Karpas-422 (cell line): Measurements from ENCODE around the gene SLC25A21. TPM values are rescaled to one million over a fixed set of nuclear protein-coding genes. Genes with fewer than 3 reads are reported as not detected.

Experiments
- DNase-seq: peaks from one replicate; pipeline ENCODE4 v3.0.0-alpha.2; 2015
- H2AFZ ChIP-seq: fragments of 200-600 bp; sonication (generic); 2 replicates; pipeline ENCODE4 v1.6.1; 2014; ENCODE audit warnings: antibody characterized with exemption, low read length, mixed read lengths
- H3K27ac ChIP-seq: fragments of 200-600 bp; sonication (generic); 2 replicates; pipeline ENCODE4 v1.5.1; 2014; ENCODE audit warnings: mild to moderate bottlenecking, low read length, moderate library complexity
- H3K27me3 ChIP-seq: fragments of 200-600 bp; sonication (generic); 2 replicates; pipeline ENCODE4 v1.6.1; 2014; ENCODE audit warnings: low read length, mixed read lengths
- H3K36me3 ChIP-seq: fragments of 200-600 bp; sonication (generic); 2 replicates; pipeline ENCODE4 v1.6.1; 2014; ENCODE audit warnings: low read length, mixed read lengths; ENCODE audit not compliant: insufficient read depth
- H3K4me1 ChIP-seq: fragments of 200-600 bp; sonication (generic); 2 replicates; pipeline ENCODE4 v1.6.1; 2014; ENCODE audit warnings: mild to moderate bottlenecking, low read length, mixed read lengths
- H3K4me2 ChIP-seq: fragments of 200-600 bp; sonication (generic); 2 replicates; pipeline ENCODE4 v1.6.1; 2014; ENCODE audit warnings: low read length, low read depth, mild to moderate bottlenecking; ENCODE audit not compliant: poor library complexity, severe bottlenecking
- H3K4me3 ChIP-seq: fragments of 200-600 bp; sonication (generic); 2 replicates; pipeline ENCODE4 v1.5.1; 2014; ENCODE audit warnings: mild to moderate bottlenecking, antibody characterized with exemption, low read length, mixed read lengths
- H3K79me2 ChIP-seq: fragments of 200-600 bp; sonication (generic); 2 replicates; pipeline ENCODE4 v1.6.1; 2014; ENCODE audit warnings: mild to moderate bottlenecking, low read length, mixed read lengths
- H3K9ac ChIP-seq: fragments of 200-600 bp; sonication (generic); 2 replicates; pipeline ENCODE4 v1.6.0; 2014; ENCODE audit warnings: low read length
- H3K9me2 ChIP-seq: fragments of 200-600 bp; sonication (generic), shearing (Covaris generic); replicated peaks from 2 replicates; pipeline ENCODE4 v1.6.0; 2014; ENCODE audit warnings: mild to moderate bottlenecking, low read length, moderate library complexity; ENCODE audit not compliant: insufficient read depth
- H3K9me3 ChIP-seq: fragments of 300-700, 200-600 bp; sonication (generic); 2 replicates; pipeline ENCODE4 v1.6.1; 2014; ENCODE audit warnings: low read length, mixed read lengths
- H4K20me1 ChIP-seq: fragments of 200-600 bp; sonication (generic); 2 replicates; pipeline ENCODE4 v1.6.1; 2014; ENCODE audit warnings: mild to moderate bottlenecking, antibody characterized with exemption, low read length, low read depth; ENCODE audit not compliant: insufficient read depth
- total RNA-seq: library from RNA; depleted of rRNA; stranded (reverse); fragments of >200 nt; shearing (Covaris generic); gene quantifications from 2 replicates; pipeline ENCODE4 v1.2.3, GENCODE V29; 2014; ENCODE audit warnings: low replicate concordance

SLC25A21 gene
- total RNA-seq, 1 experiment from 2014 or later: 1.5 TPM

GRCh38 chr14:36720657-36721056, 451.7 kb downstream of the SLC25A21 start:
- no peaks in the 10 kb centered on the region for H3K79me2 ChIP-seq
- H3K4me2 ChIP-seq: no peak overlapping the region
- no peaks in the 10 kb centered on the region for H4K20me1 ChIP-seq
- no peak overlapping the region for H3K27ac ChIP-seq
- peak overlapping the region; percentile 21 for H2AFZ ChIP-seq
- no peak overlapping the region for H3K4me3 ChIP-seq
- H3K9me3 ChIP-seq: no peaks in the 10 kb centered on the region
- no peak for DNase-seq
- peaks cover 20% of the 10 kb centered on the region for H3K4me1 ChIP-seq
- H3K9me2 ChIP-seq: no peaks in the 10 kb centered on the region; the same call in 1 of the 2 replicates
- peaks cover 5% of the 10 kb centered on the region; the same call in 1 of the 2 replicates for H3K27me3 ChIP-seq
- no peaks in the 10 kb centered on the region for H3K36me3 ChIP-seq
- H3K9ac ChIP-seq: no peak overlapping the region

DNA sequence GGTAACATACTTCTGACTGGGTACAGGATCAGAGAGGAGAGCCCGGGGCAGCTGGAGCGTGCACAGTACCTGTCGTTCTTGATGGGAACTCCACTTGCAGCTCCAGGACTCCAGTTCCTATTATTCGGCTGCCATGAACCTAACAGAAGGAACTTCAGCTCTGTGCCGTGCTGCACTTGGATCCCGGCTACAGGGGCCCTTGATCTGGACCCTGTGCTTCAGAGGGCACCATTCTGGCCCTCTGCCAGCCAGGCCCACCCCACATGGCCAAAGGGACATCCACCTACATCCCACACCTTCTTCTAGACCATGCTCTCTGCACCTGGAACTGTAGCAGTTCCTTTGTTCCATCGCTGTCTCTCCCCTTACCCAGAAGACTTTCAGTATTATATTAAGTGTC, 452.6 kb downstream of the SLC25A21 start:
- Histone ChIP-seq H3K9me2 (no peaks in the 10 kb centered on the region; the same call in 1 of the 2 replicates), H3K36me3 (no peaks in the 10 kb centered on the region), H3K9me3 (no peaks in the 10 kb centered on the region), H3K4me2 (no peak overlapping the region), H3K4me1 (peaks cover 20% of the 10 kb centered on the region), H4K20me1 (no peaks in the 10 kb centered on the region), H3K79me2 (no peaks in the 10 kb centered on the region), H3K27me3 (peaks cover 5% of the 10 kb centered on the region; the same call in 1 of the 2 replicates), H2AFZ (peak overlapping the region; percentile 21; the same call in 1 of the 2 replicates), H3K9ac (no peak overlapping the region), H3K27ac (no peak overlapping the region), H3K4me3 (no peak overlapping the region)
- DNase-seq: no peak

DNA sequence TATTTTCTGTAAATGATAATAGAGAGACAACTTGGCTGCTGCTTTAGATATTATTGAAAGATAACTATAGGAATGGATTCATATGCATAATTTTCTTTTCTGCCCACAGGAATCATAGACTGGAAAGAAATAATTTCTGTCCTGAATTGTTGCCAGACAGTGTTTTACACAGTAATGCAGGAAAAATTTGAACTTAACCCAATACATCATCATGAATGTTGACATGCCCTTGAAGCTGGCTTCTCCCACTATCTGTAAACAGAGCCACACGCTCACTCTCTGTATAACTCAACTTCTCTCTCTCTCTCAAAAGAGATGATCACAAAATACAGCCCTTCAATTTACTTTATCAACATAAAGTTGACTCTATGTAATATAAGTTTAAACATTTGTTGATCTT, 454.2 kb downstream of the SLC25A21 start:
- Histone ChIP-seq H3K27me3 (peaks cover 5% of the 10 kb centered on the region; the same call in 1 of the 2 replicates), H3K27ac (no peak overlapping the region), H3K9me2 (no peaks in the 10 kb centered on the region; the same call in 1 of the 2 replicates), H2AFZ (no peak overlapping the region), H3K4me3 (no peak overlapping the region), H4K20me1 (no peaks in the 10 kb centered on the region), H3K36me3 (no peaks in the 10 kb centered on the region), H3K4me2 (no peak overlapping the region), H3K9me3 (no peaks in the 10 kb centered on the region), H3K79me2 (no peaks in the 10 kb centered on the region), H3K9ac (no peak overlapping the region), H3K4me1 (peaks cover 21% of the 10 kb centered on the region)
- DNase-seq: no peak

DNA sequence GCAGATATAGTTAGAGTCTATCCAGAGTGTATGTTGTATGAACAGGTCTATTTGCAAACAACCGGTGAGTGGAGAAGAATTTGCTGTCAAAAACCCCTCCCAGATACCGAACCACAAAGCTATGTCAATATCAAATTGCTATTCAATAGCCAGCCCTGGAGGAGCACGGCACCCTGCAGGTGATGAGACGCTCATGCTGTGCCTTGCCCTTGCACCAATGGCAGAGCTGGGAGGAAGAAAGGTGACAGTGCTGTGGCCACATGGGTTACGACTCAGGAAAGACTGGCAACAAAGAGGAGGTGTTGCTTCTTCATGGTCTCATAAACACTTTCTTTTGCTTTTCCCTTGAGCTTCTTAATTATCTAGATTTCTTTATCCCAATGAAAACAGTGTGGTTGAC, 455.0 kb downstream of the SLC25A21 start:
- Histone ChIP-seq H3K27ac (no peak overlapping the region), H3K79me2 (no peaks in the 10 kb centered on the region), H4K20me1 (no peaks in the 10 kb centered on the region), H3K36me3 (no peaks in the 10 kb centered on the region), H3K9me2 (no peaks in the 10 kb centered on the region; the same call in 1 of the 2 replicates), H2AFZ (no peak overlapping the region), H3K27me3 (peaks cover 5% of the 10 kb centered on the region; the same call in 1 of the 2 replicates), H3K9me3 (no peaks in the 10 kb centered on the region), H3K4me2 (no peak overlapping the region), H3K4me1 (peaks cover 30% of the 10 kb centered on the region), H3K9ac (no peak overlapping the region), H3K4me3 (no peak overlapping the region)
- DNase-seq: no peak

DNA sequence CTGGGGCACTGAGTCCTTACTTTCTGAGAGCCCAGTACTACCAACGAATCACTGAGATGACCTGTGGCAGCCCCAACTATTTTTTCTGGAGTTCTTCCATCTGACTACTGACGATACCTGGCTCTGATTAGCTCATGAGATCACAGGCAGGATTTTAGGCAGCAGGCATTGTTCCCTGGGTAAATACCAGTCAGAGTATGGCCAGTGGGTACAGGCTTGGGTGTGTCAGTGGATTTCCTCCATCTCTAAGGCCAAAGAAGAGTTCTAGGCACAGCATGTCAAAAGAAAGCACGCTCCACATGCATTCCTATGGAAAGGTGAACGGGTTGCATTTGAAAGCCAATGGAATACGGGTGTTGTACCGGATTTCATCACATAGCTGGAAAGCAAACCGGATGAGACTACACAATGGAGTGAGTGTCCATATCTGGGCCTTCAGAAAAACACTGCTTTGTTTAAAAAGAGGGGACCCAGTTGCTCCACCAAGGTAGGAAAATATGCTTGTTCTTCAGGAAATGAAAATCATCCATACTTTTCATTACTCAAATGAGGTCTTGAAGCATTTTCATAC, 455.7 kb downstream of the SLC25A21 start:
- peaks cover 35% of the 10 kb centered on the region for H3K4me1 ChIP-seq
- H3K9me3 ChIP-seq: no peaks in the 10 kb centered on the region
- no peak for DNase-seq
- H3K9me2 ChIP-seq: no peaks in the 10 kb centered on the region; the same call in 1 of the 2 replicates
- H3K9ac ChIP-seq: no peak overlapping the region
- no peak overlapping the region for H3K4me3 ChIP-seq
- no peaks in the 10 kb centered on the region for H3K79me2 ChIP-seq
- H4K20me1 ChIP-seq: no peaks in the 10 kb centered on the region
- peak overlapping the region; percentile 33; the same call in 1 of the 2 replicates for H2AFZ ChIP-seq
- no peak overlapping the region for H3K27ac ChIP-seq
- no peaks in the 10 kb centered on the region for H3K36me3 ChIP-seq
- H3K27me3 ChIP-seq: peaks cover 5% of the 10 kb centered on the region; the same call in 1 of the 2 replicates
- no peak overlapping the region for H3K4me2 ChIP-seq

DNA sequence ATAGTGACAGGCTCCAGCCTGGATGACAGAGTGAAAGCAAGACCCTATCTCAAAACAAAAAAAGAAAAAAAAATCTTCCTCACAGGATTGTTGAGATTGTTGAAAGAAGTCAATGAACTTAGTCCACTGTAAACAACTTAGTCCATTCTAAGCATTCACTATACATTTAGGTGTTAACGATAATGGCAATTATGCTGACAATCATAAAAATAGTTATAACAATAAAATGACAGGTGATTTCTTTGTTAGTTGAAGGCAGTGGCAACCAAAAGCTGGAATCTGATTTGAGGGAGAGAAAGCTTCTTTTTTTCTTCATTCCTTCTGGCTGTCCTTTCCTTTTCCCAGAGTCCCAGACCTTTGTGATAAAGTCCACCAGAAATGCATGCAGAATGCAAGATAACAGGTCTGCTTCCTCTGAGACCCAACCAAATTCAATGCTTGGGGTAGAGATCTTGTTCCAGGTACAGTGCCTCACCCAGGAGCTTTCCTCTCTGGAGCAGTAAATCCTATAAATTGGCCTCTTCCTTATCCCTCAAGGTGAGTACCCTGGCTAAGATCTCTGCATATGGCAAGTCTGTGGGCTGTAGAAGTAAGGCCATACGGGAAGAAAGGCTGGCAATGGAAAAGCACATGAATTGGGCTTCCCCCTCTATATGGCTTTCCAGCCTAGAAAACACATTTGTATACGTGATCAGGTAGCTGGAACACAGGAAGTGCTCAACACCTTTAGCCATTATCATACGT, 458.3 kb downstream of the SLC25A21 start:
- no peak overlapping the region for H3K27ac ChIP-seq
- no peaks in the 10 kb centered on the region; the same call in 1 of the 2 replicates for H3K9me2 ChIP-seq
- no peak overlapping the region for H3K9ac ChIP-seq
- H3K4me1 ChIP-seq: peaks cover 23% of the 10 kb centered on the region
- no peaks in the 10 kb centered on the region for H3K27me3 ChIP-seq
- no peak overlapping the region for H3K4me3 ChIP-seq
- no peaks in the 10 kb centered on the region for H3K9me3 ChIP-seq
- H3K36me3 ChIP-seq: no peaks in the 10 kb centered on the region
- DNase-seq: no peak
- no peaks in the 10 kb centered on the region for H3K79me2 ChIP-seq
- H4K20me1 ChIP-seq: no peaks in the 10 kb centered on the region
- peak overlapping the region; percentile 42; the same call in 1 of the 2 replicates for H2AFZ ChIP-seq
- no peak overlapping the region for H3K4me2 ChIP-seq

DNA sequence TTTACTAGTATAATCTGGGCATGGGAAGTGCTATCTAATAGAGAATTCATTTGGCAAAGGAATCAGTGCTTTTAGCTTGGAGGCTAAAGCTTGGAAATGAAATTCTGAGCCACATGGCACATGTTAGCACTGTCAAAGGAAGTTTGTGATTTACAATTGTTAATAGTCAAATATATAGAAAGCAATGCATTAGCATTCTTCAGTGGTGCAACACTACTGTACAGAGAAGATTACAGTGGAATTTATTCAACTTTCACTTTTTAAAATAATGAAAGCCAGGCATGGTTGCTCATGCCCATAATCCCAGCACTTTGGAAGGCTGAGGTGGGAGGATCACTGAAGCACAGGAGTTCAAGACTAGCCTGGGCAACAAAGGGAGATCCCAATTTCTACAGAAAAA, 464.8 kb downstream of the SLC25A21 start:
- no peak overlapping the region for H3K4me3 ChIP-seq
- peaks cover 30% of the 10 kb centered on the region for H3K4me1 ChIP-seq
- peak overlapping the region; percentile 24; the same call in 1 of the 2 replicates for H2AFZ ChIP-seq
- no peaks in the 10 kb centered on the region for H3K36me3 ChIP-seq
- H3K9ac ChIP-seq: no peak overlapping the region
- no peaks in the 10 kb centered on the region for H3K79me2 ChIP-seq
- H3K27ac ChIP-seq: no peak overlapping the region
- H3K9me2 ChIP-seq: no peaks in the 10 kb centered on the region
- DNase-seq: no peak
- no peaks in the 10 kb centered on the region for H3K27me3 ChIP-seq
- no peak overlapping the region for H3K4me2 ChIP-seq
- no peaks in the 10 kb centered on the region for H3K9me3 ChIP-seq
- no peaks in the 10 kb centered on the region for H4K20me1 ChIP-seq

- peak overlapping the region; percentile 80 for H3K4me2 ChIP-seq
- H4K20me1 ChIP-seq: no peaks in the 10 kb centered on the region
- no peak overlapping the region for H3K4me3 ChIP-seq
Observed at GRCh38 chr14:36702474-36702873, 469.9 kb downstream of the SLC25A21 start.

More at GRCh38 chr14:36702474-36702873, 469.9 kb downstream of the SLC25A21 start:
- DNase-seq: peak; percentile 51
- H3K9me2 ChIP-seq: no peaks in the 10 kb centered on the region
- no peak overlapping the region; the same call in 1 of the 2 replicates for H3K27ac ChIP-seq
- H3K4me1 ChIP-seq: peaks cover 44% of the 10 kb centered on the region
- H3K27me3 ChIP-seq: no peaks in the 10 kb centered on the region
- H3K36me3 ChIP-seq: no peaks in the 10 kb centered on the region; the same call in 1 of the 2 replicates
- H3K9ac ChIP-seq: no peak overlapping the region
- H3K79me2 ChIP-seq: no peaks in the 10 kb centered on the region
- H2AFZ ChIP-seq: no peak overlapping the region
- no peaks in the 10 kb centered on the region for H3K9me3 ChIP-seq
